C4-2B (cell line): ENCODE measurements around the gene NME9.

ENCODE experiments used
- H3K27ac ChIP-seq: fragments of 450-650 bp; 2 replicates; pipeline ENCODE4 v1.5.1; 2017
- CTCF ChIP-seq: fragments of 450-650 bp; conservative IDR thresholded peaks from 2 replicates; pipeline ENCODE4 v1.5.1; 2017; ENCODE audit warnings: mild to moderate bottlenecking
- ZFX ChIP-seq: fragments of 450-650 bp; IDR thresholded peaks from 2 replicates; pipeline ENCODE4 v1.6.1; 2017

Gene NME9

DNA sequence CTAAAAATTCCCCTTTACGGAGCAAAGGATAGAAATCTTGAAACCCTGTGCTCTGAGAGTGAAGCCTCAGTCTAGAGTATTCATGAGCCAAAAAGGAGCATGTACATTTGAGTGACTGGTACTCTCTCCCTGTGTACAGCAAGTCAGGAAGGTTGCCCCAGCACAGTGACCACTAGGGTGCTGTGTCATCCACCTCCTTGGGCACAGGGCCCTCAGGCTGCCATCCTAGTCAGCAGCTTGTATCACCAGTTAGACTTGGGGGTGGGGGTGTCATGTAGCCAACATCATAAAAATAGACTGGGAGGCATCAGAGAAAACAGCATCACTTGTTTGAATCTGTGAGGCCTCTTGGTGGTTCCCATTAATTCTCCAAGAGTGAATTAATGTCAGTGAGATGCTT lies 12.0 kb downstream of the NME9 start:
- TF ChIP-seq CTCF (no peak), ZFX (no peak)
- no peak overlapping the region for H3K27ac ChIP-seq

DNA sequence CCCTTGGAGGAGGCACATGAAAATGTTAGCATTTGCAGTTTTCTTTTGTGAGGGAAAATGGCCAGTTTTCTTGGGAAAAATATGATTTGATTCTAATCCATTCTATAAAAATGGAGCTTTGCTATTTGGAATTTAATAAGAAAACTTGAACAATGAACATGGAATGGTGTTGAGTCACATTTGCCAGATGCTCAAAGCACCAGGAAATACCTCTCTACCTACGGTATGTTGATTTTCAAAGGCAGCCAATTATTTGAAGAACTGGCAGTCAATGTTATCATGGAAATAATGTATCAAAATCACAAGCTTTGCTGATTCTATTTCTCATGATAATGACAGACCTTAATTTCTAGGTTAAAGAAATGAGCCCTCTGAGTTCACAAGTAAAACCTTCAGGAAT lies 14.9 kb downstream of the NME9 start:
- H3K27ac ChIP-seq, result no peak overlapping the region
- TF ChIP-seq ZFX (no peak), CTCF (no peak)

GRCh38 chr3:138310494-138310893 lies 19.2 kb downstream of the NME9 start:
- no peak overlapping the region for H3K27ac ChIP-seq
- TF ChIP-seq CTCF, result no peak
- no peak for TF ChIP-seq ZFX

DNA sequence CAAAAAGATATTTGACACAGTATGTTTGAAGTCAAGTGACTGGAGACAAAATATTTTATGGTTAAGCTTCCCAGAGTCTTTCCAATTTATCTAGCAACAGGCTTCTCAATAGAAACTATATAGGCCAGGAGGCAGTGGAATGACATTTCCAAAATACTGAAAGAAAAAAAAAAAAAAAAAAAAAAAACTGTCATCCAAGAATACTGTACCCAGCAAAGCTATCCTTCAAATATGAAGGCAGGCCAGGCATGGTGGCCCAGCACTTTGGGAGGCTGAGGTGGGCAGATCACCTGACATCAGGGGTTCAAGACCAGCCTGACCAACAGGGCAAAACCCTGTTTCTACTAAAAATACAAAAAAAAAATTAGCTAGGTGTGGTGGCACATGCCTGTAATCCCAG lies 20.9 kb downstream of the NME9 start:
- no peak for TF ChIP-seq ZFX
- H3K27ac ChIP-seq, result no peak overlapping the region

DNA sequence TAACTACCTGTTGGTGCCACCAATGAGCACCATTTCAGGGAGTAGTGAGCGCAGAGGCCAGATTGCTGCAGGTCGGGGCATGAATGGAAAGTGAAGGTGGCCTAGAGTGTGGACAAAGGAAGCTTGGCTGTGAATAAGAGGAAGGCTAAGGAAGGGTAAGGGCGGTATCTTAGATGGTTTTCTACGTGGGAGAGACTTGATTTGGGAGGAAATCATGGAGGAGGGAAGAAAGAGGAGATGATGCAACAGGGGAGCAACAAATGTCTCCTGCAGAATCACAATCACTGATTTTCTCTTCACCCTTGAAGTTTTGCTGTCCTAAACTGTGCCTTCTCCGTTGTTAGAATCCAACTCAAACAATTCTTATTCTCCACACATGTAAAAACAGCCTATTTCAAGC lies 21.8 kb downstream of the NME9 start:
- TF ChIP-seq ZFX (no peak), CTCF (no peak)
- no peak overlapping the region for H3K27ac ChIP-seq

DNA sequence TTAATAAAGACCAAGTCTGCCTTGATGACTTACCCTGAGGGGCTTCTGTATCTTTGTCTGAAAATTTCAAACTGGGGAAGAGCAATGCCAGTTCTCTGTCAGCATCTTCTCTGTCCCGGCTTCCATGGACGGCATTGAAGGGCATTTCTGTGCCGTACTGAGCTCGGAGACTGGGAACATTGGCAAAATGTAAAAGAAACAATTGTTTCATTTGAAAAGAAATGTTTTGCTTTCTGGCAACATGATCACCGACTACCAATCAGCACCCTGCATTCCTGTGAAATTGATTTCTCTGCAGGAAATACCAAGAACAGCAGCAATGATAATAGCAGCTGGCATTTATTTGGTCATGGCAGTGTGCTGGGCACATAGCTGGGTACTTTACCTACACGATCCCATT lies 26.2 kb downstream of the NME9 start:
- TF ChIP-seq ZFX (no peak), CTCF (no peak)
- no peak overlapping the region for H3K27ac ChIP-seq

DNA sequence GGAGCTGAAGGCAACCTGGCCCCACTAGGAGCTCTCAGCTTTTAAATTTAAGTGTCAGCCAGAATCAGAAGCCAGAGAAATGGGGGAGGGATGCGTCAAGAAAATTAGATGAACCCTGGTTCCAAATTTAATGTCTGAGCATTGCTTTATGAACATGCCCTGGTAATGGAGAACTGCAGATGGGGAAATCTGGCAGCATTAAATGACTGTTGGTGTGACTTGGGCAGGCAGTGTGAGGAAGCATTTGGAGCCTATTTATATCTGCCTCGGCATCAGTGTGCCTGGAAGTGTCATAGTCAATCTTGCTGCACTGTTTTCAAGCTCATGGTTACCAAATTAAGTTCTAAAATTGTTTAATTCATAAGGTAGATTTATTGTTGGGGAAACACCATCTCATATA lies 29.0 kb downstream of the NME9 start:
- no peak overlapping the region for H3K27ac ChIP-seq
- TF ChIP-seq CTCF (no peak), ZFX (no peak)

DNA sequence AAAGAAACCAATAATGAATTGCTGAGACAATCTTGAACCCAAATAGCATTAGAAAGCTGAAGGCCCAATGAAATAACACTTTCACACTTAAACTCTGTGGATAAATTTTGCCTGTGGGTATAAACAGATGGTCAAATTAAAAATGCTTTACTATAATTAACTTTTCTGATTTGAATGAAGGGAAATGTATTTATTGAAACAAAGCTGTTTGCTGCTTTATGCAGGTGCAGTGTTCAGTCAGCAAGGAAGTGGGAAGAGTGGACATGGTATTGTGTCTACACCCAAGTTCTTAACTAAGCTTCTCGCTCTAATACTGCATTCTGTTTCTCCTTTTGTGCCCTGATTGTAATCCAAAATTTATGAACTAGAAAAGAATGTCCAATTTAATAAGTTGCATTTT lies 31.8 kb downstream of the NME9 start:
- H3K27ac ChIP-seq, result no peak overlapping the region
- TF ChIP-seq CTCF, result no peak
- TF ChIP-seq ZFX, result no peak
